Kidney (tissue), 14 donors: ENCODE results near the gene DHRS3. TPM values are rescaled to one million over a fixed set of nuclear protein-coding genes. Genes with fewer than 3 reads are reported as not detected.

Source experiments
- DNase-seq, 5 donors: peaks; one replicate each; pipeline ENCODE4 v3.0.0-alpha.2; 2013 to 2020
- FAIRE-seq: peaks from 2 replicates; lab custom pipeline; 2012; peaks lifted over from hg19 to GRCh38; lab: Jason Lieb, UNC
- H3K27ac ChIP-seq, 2 donors: one replicate each; pipeline ENCODE4 v1.7.0; 2013; ENCODE audit warnings: low read depth in 2 of 2, low read length in 2 of 2, inconsistent platforms in 1 of 2
- H3K27me3 ChIP-seq: one replicate; pipeline ENCODE4 v1.7.1; 2013; ENCODE audit warnings: low read length, inconsistent platforms; ENCODE audit not compliant: control insufficient read depth, insufficient read depth
- H3K36me3 ChIP-seq, 3 donors: one replicate each; pipeline versions ENCODE4 v1.7.0 to v1.7.1; 2013; ENCODE audit warnings: low read length in 3 of 3, control low read depth in 1 of 3, inconsistent platforms in 1 of 3; ENCODE audit not compliant: insufficient read depth in 3 of 3, control insufficient read depth in 2 of 3
- H3K4me1 ChIP-seq, 3 donors: one replicate each; pipeline versions ENCODE4 v1.7.0 to v1.7.1; 2013; ENCODE audit warnings: low read length in 3 of 3, inconsistent platforms in 1 of 3, low read depth in 1 of 3; ENCODE audit not compliant: control insufficient read depth in 2 of 3, insufficient read depth in 2 of 3
- H3K4me3 ChIP-seq, 3 donors: one replicate each; pipeline versions ENCODE4 v1.7.0 to v1.8.1; 2013; ENCODE audit warnings: low read length in 3 of 3, control low read depth in 1 of 3, inconsistent platforms in 1 of 3
- H3K9ac ChIP-seq, 3 donors: one replicate each; pipeline versions ENCODE4 v1.7.0 to v1.7.1; 2013; ENCODE audit warnings: low read length in 3 of 3, control low read depth in 1 of 3, inconsistent platforms in 1 of 3
- H3K9me3 ChIP-seq, 3 donors: one replicate each; pipeline versions ENCODE4 v1.7.0 to v1.7.1; 2013; ENCODE audit warnings: low read length in 3 of 3, control low read depth in 1 of 3, inconsistent platforms in 1 of 3; ENCODE audit not compliant: control insufficient read depth in 2 of 3, insufficient read depth in 1 of 3
- intact Hi-C: fragments of 100-400 bp; cut with DNase I; formaldehyde crosslinking; loops from one replicate; pipeline ENCODE4 v1.11.1; 2022
- polyA plus RNA-seq: library from polyadenylated mRNA; stranded (reverse); fragments of 350-450 nt; fragmentation: Illumina TruSeq; extraction: RNeasy Lipid Tissue Mini Kit (QIAGEN cat#74804); gene quantifications from one replicate; pipeline ENCODE4 v1.2.3, GENCODE V29; 2014; ENCODE audit warnings: low read depth, low replicate concordance; ENCODE audit not compliant: insufficient read depth
- total RNA-seq: library from RNA; stranded (reverse); fragmentation: NEBNext Ultra II Directional; extraction: Animal tissue kit (Norgen Biotek cat#: 25700); gene quantifications from one replicate; pipeline ENCODE4 v1.2.1, GENCODE V29; 2021
- TF ChIP-seq, protein P1 (sequence below): IDR thresholded peaks from 3 replicates; pipeline ENCODE4 v1.5.1; 2012; ENCODE audit warnings: mild to moderate bottlenecking, moderate library complexity, borderline replicate concordance; ENCODE audit not compliant: insufficient read depth; ENCODE audit errors: extremely low read depth
- donor health status: control.
- donor health status: control.
- donor health status: control.
- donor health status: control.
- donor health status: control.
- donor health status: DM: yes; HTN: yes; CAD: no.
- donor health status: Normal renal cell carcinoma (clear cell type).

DHRS3 gene
- total and polyA plus RNA-seq, 2 donors from 2014 or later, result 44.8 to 97.1 TPM

DNA sequence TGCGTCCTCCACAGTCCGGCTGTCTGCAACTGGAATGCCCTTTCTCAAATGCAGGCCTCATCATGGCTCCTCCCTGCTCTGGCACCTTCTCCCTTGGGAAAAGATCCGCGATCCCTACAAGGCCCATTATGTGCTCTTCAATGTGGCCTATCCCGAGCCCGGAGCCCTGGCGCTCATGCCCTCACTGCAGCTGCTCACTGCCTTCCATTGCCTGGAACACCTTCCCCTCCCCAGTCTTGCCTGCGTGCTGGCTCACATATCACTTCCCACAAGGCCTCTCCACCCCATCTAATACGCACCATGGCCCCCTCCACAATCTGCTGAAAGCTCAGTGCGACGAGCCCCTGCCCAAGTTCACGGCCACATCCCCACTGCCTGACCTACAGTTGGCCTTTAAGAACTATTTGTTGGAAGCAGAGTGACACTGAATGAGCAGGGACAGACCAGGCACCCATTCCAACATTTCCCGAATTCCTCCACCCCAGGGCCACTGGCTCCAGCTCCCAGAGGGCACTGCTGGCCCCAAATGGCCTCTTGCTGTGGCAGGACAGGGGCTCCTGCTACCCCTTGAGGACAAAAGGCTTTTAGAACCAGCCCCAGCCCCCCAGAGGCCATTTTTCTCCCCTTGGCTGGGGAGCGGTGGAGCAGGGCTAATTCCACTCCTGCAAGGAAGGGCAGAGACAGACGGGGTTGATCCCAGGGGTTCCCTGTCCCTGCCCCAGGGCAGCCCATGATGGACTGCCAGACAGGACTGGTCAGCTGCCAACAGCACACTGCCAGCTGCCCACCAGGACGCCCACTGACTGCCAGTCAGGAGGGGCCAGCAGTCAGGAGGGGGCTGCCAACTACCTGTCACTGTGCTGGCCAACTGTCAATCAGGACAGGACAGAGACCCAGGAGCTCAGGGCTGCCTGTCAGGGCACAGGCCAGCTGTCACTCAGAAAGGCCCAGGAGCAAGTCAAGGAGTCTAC lies 64.8 kb downstream of the DHRS3 start:
- peaks cover 0 to 16% (median 6%) of the 10 kb centered on the region in 3 donors for H3K4me1 ChIP-seq
- no peak overlapping the region for H3K9ac ChIP-seq
- H3K27ac ChIP-seq, result peak overlapping the region in 1 of 2 donors; percentile 14
- TF ChIP-seq, protein P1, sequence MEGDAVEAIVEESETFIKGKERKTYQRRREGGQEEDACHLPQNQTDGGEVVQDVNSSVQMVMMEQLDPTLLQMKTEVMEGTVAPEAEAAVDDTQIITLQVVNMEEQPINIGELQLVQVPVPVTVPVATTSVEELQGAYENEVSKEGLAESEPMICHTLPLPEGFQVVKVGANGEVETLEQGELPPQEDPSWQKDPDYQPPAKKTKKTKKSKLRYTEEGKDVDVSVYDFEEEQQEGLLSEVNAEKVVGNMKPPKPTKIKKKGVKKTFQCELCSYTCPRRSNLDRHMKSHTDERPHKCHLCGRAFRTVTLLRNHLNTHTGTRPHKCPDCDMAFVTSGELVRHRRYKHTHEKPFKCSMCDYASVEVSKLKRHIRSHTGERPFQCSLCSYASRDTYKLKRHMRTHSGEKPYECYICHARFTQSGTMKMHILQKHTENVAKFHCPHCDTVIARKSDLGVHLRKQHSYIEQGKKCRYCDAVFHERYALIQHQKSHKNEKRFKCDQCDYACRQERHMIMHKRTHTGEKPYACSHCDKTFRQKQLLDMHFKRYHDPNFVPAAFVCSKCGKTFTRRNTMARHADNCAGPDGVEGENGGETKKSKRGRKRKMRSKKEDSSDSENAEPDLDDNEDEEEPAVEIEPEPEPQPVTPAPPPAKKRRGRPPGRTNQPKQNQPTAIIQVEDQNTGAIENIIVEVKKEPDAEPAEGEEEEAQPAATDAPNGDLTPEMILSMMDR, result no peak
- H3K4me3 ChIP-seq, result no peak overlapping the region
- H3K36me3 ChIP-seq, result no peaks in the 10 kb centered on the region
- H3K9me3 ChIP-seq, result no peaks in the 10 kb centered on the region
- intact Hi-C loops, result no loop called here
- DNase-seq (peak in 3 of 5 donors; percentile 25 to 53 (median 52)), FAIRE-seq (no peak)
- no peaks in the 10 kb centered on the region for H3K27me3 ChIP-seq

- no peak overlapping the region for H3K27ac ChIP-seq
- no peaks in the 10 kb centered on the region for H3K27me3 ChIP-seq
- DNase-seq (peak in 1 of 5 donors; percentile 79), FAIRE-seq (no peak)
- H3K9me3 ChIP-seq, result no peaks in the 10 kb centered on the region
- TF ChIP-seq, protein P1, result no peak
- H3K36me3 ChIP-seq, result no peaks in the 10 kb centered on the region
- no peak overlapping the region for H3K9ac ChIP-seq
- H3K4me3 ChIP-seq, result no peak overlapping the region
- intact Hi-C loops, result no loop called here
- H3K4me1 ChIP-seq, result peaks cover 0 to 16% (median 6%) of the 10 kb centered on the region in 3 donors
These were observed 65.7 kb downstream of the DHRS3 start for GRCh38 chr1:12552111-12552888.

- intact Hi-C loops, result no loop called here
- FAIRE-seq, result no peak
- Histone ChIP-seq H3K27ac (no peak overlapping the region), H3K27me3 (no peaks in the 10 kb centered on the region), H3K9ac (no peak overlapping the region), H3K9me3 (no peaks in the 10 kb centered on the region), H3K4me3 (no peak overlapping the region), H3K36me3 (no peaks in the 10 kb centered on the region), H3K4me1 (peaks cover 0 to 16% (median 6%) of the 10 kb centered on the region in 3 donors)
- TF ChIP-seq, protein P1, result no peak
- DNase-seq, result no peak
These were observed 66.4 kb downstream of the DHRS3 start for GRCh38 chr1:12551584-12551983.
